ENCODE results near the gene DOK4.

DNA sequence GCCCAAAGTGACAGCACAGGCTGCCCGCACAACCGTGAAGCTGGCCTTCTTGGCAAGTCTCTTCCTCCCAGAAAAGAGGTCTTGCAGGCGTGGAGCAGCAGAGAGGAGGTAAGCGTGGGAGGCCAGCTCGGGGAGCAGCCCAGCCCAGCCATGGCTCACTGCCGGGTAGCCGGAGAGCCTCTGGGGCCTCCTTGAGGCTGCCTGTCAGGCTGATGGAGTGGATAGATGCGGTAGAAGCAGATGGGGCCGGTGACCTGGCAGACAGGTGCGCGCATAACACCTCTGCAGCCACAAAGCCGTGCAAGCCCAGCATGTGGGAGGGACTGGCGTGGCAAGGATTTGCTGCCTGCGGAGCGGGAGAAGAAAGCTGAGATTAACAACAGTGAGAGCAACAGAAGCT, 17.1 kb upstream of the DOK4 start:
- TF ChIP-seq, protein P1, sequence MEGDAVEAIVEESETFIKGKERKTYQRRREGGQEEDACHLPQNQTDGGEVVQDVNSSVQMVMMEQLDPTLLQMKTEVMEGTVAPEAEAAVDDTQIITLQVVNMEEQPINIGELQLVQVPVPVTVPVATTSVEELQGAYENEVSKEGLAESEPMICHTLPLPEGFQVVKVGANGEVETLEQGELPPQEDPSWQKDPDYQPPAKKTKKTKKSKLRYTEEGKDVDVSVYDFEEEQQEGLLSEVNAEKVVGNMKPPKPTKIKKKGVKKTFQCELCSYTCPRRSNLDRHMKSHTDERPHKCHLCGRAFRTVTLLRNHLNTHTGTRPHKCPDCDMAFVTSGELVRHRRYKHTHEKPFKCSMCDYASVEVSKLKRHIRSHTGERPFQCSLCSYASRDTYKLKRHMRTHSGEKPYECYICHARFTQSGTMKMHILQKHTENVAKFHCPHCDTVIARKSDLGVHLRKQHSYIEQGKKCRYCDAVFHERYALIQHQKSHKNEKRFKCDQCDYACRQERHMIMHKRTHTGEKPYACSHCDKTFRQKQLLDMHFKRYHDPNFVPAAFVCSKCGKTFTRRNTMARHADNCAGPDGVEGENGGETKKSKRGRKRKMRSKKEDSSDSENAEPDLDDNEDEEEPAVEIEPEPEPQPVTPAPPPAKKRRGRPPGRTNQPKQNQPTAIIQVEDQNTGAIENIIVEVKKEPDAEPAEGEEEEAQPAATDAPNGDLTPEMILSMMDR (IDR thresholded peaks at IDR 0.05): no peak
- TF ChIP-seq EP300 (IDR thresholded peaks at IDR 0.05): no peak

All from tibial nerve (tissue), 4 donors.